IMR-90 (cell line): ENCODE data around the gene TBATA. TPM values are rescaled to one million over a fixed set of nuclear protein-coding genes. Genes with fewer than 3 reads are reported as not detected.

ENCODE experiments used
- ATAC-seq: fragments of 200-7000 bp; cut with Tn5 transposase; 2 replicates; pipeline ENCODE4 v1.9.1; 2020; ENCODE audit warnings: low read depth, mild to moderate bottlenecking, moderate library complexity
- BruUV-seq: library from RNA; stranded (reverse); fragments of 400-500 nt; replicated peaks from 2 replicates; lab custom pipeline; 2021; lab: Mats Ljungman, UMichigan
- CTCF ChIA-PET: fragments of 300-600 bp; formaldehyde crosslinking; extraction: SDS; loops from one replicate; lab custom pipeline; 2021; ENCODE audit warnings: antibody characterized with exemption; lab: Yijun Ruan, JAX
- POLR2A ChIA-PET: fragments of 300-600 bp; sonication (Branson Sonifier 250); formaldehyde crosslinking; loops from one replicate; lab custom pipeline; 2022; ENCODE audit warnings: antibody characterized with exemption; ENCODE audit not compliant: unreplicated experiment; lab: Charles Lee
- DNase-seq: peaks from one replicate; pipeline ENCODE4 v3.0.0; 2013
- H2AFZ ChIP-seq: replicated peaks from 2 replicates; pipeline ENCODE3; 2013; ENCODE audit warnings: low read length, mild to moderate bottlenecking; ENCODE audit not compliant: poor library complexity
- H2AK5ac ChIP-seq: 2 replicates; pipeline ENCODE4 v1.6.1; 2013; ENCODE audit warnings: low read depth, low read length, inconsistent platforms
- H2AK9ac ChIP-seq: replicated peaks from 2 replicates; pipeline ENCODE3; 2013; ENCODE audit warnings: mild to moderate bottlenecking, low read depth, low read length, moderate library complexity; ENCODE audit not compliant: poor library complexity
- H2BK120ac ChIP-seq: 2 replicates; pipeline ENCODE4 v1.6.1; 2013; ENCODE audit warnings: low read depth, low read length, inconsistent platforms
- H2BK15ac ChIP-seq: 3 replicates; pipeline ENCODE4 v1.6.1; 2013; ENCODE audit warnings: low read depth, low read length, inconsistent platforms
- H2BK20ac ChIP-seq: 2 replicates; pipeline ENCODE4 v1.6.1; 2013; ENCODE audit warnings: low read depth, mild to moderate bottlenecking, inconsistent platforms, low read length, moderate library complexity
- H2BK5ac ChIP-seq: 2 replicates; pipeline ENCODE4 v1.6.1; 2013; ENCODE audit warnings: mild to moderate bottlenecking, low read depth, low read length, inconsistent platforms; ENCODE audit not compliant: poor library complexity, severe bottlenecking
- H3K14ac ChIP-seq: replicated peaks from 2 replicates; pipeline ENCODE4 v1.6.1; 2013; ENCODE audit warnings: low read depth, low read length, inconsistent platforms
- H3K18ac ChIP-seq: 2 replicates; pipeline ENCODE4 v1.6.1; 2013; ENCODE audit warnings: low read depth, low read length, control low read depth
- H3K23ac ChIP-seq: 2 replicates; pipeline ENCODE4 v1.6.1; 2013; ENCODE audit warnings: low read depth, low read length, inconsistent platforms
- H3K27ac ChIP-seq: 2 replicates; pipeline ENCODE4 v1.5.1; 2013; ENCODE audit warnings: mild to moderate bottlenecking, control low read depth, low read length; ENCODE audit not compliant: insufficient read depth
- H3K27me3 ChIP-seq: 2 replicates; pipeline ENCODE4 v1.6.1; 2013; ENCODE audit warnings: low read length; ENCODE audit not compliant: control insufficient read depth, insufficient read depth
- H3K36me3 ChIP-seq: 2 replicates; pipeline ENCODE4 v1.6.1; 2013; ENCODE audit warnings: low read length, mixed read lengths; ENCODE audit not compliant: control insufficient read depth, insufficient read depth
- H3K4ac ChIP-seq: 2 replicates; pipeline ENCODE4 v1.6.1; 2013; ENCODE audit warnings: low read depth, low read length, inconsistent platforms
- H3K4me1 ChIP-seq: 2 replicates; pipeline ENCODE4 v1.6.1; 2013; ENCODE audit warnings: low read length, mixed read lengths; ENCODE audit not compliant: control insufficient read depth, insufficient read depth
- H3K4me2 ChIP-seq: 2 replicates; pipeline ENCODE4 v1.6.1; 2013; ENCODE audit warnings: low read depth, mild to moderate bottlenecking, control low read depth, low read length, moderate library complexity
- H3K4me3 ChIP-seq: 2 replicates; pipeline ENCODE4 v1.5.1; 2013; ENCODE audit warnings: low read depth, mild to moderate bottlenecking, control low read depth, low read length, moderate library complexity; ENCODE audit not compliant: insufficient read depth
- H3K56ac ChIP-seq: 2 replicates; pipeline ENCODE4 v1.6.1; 2013; ENCODE audit warnings: low read length, inconsistent platforms; ENCODE audit not compliant: insufficient read depth; ENCODE audit errors: extremely low read depth
- H3K79me1 ChIP-seq, 2 experiments: 2 replicates each; pipeline ENCODE4 v1.6.1; 2013; ENCODE audit warnings: low read length in 2 of 2, inconsistent platforms in 1 of 2, low read depth in 1 of 2
- H3K9ac ChIP-seq: 2 replicates; pipeline ENCODE4 v1.6.1; 2013; ENCODE audit warnings: low read depth, low read length, control low read depth
- H3K9me1 ChIP-seq: 2 replicates; pipeline ENCODE4 v1.6.1; 2013; ENCODE audit warnings: low read length, inconsistent platforms; ENCODE audit not compliant: insufficient read depth
- H3K9me3 ChIP-seq: 2 replicates; pipeline ENCODE4 v1.6.1; 2013; ENCODE audit warnings: low read length; ENCODE audit not compliant: control insufficient read depth, insufficient read depth
- H4K20me1 ChIP-seq: 2 replicates; pipeline ENCODE4 v1.6.1; 2013; ENCODE audit warnings: low read length, inconsistent platforms; ENCODE audit not compliant: insufficient read depth
- H4K5ac ChIP-seq: 2 replicates; pipeline ENCODE4 v1.6.1; 2013; ENCODE audit warnings: mild to moderate bottlenecking, low read depth, low read length, control low read depth
- H4K8ac ChIP-seq, 2 experiments: 2 replicates each; pipeline ENCODE4 v1.6.1; 2013; ENCODE audit warnings: low read depth in 2 of 2, low read length in 2 of 2, control low read depth in 1 of 2, inconsistent platforms in 1 of 2
- H4K91ac ChIP-seq: 2 replicates; pipeline ENCODE4 v1.6.1; 2013; ENCODE audit warnings: low read depth, low read length, inconsistent platforms; ENCODE audit not compliant: insufficient read depth
- CTCF ChIP-seq: conservative IDR thresholded peaks from 2 replicates; pipeline ENCODE4 v1.5.1; 2012; ENCODE audit warnings: mild to moderate bottlenecking, low read depth, low read length, improper control_type of control experiment
- MAFK ChIP-seq: IDR thresholded peaks from 2 replicates; pipeline ENCODE4 v1.6.1; 2012; ENCODE audit warnings: low read depth, low read length, improper control_type of control experiment
- MAZ ChIP-seq: IDR thresholded peaks from 2 replicates; pipeline ENCODE4 v1.6.1; 2012; ENCODE audit warnings: low read depth, mild to moderate bottlenecking, low read length, improper control_type of control experiment, moderate library complexity, borderline replicate concordance
- NFE2L2 ChIP-seq: fragments of 150-350 bp; IDR thresholded peaks from 2 replicates; pipeline ENCODE4 v1.6.1; 2016; ENCODE audit warnings: low read depth, mild to moderate bottlenecking, low read length
- POLR2A ChIP-seq: IDR thresholded peaks from 2 replicates; pipeline ENCODE4 v1.6.1; 2012; ENCODE audit warnings: mild to moderate bottlenecking, low read depth, low read length
- RCOR1 ChIP-seq: IDR thresholded peaks from 2 replicates; pipeline ENCODE4 v1.6.1; 2012; ENCODE audit warnings: mild to moderate bottlenecking, low read length, improper control_type of control experiment; ENCODE audit not compliant: insufficient replicate concordance
- RFX5 ChIP-seq: IDR thresholded peaks from 2 replicates; pipeline ENCODE4 v1.8.0; 2012; ENCODE audit warnings: low read depth, mild to moderate bottlenecking, low read length, moderate library complexity
- USF2 ChIP-seq: fragments of 150-350 bp; IDR thresholded peaks from 2 replicates; pipeline ENCODE4 v1.6.1; 2017; ENCODE audit warnings: mild to moderate bottlenecking, antibody characterized with exemption, low read length, low read depth
- WGBS, 2 experiments: methylation state at CpG; one replicate each; pipeline versions ENCODE4 v1.1.5 to v1.1.7; 2013; ENCODE audit warnings: missing lambda C conversion rate in 2 of 2; ENCODE audit not compliant: insufficient read length in 1 of 2; ENCODE audit errors: extremely low coverage in 2 of 2; 5-methylcytosine and 5-hydroxymethylcytosine counted together
- dilution Hi-C: fragments of 300-500 bp; cut with HindIII; formaldehyde crosslinking; loops from one replicate; pipeline ENCODE4 v1.14.3; 2018; ENCODE audit warnings: low sequenced_read_pairs; ENCODE audit not compliant: unreplicated experiment
- in situ Hi-C: fragments of 300-500 bp; cut with MboI; formaldehyde crosslinking; loops from 3 replicates; pipeline ENCODE4 v1.14.3; 2019; ENCODE audit warnings: low sequenced_read_pairs, inconsistent platforms, mixed read lengths
- intact Hi-C: fragments of 100-400 bp; cut with micrococcal nuclease; formaldehyde crosslinking; loops from 2 replicates; pipeline ENCODE4 v1.10.0; 2022
- polyA plus RNA-seq, 3 experiments: library from polyadenylated mRNA; depleted of rRNA; stranded (reverse); fragments of >200 nt; gene quantifications; 2 replicates each; pipeline ENCODE4 v1.2.3, GENCODE V29; 2012; ENCODE audit warnings: low replicate concordance in 1 of 3
- total RNA-seq: library from RNA; depleted of rRNA; stranded (reverse); fragments of >200 nt; gene quantifications from 2 replicates; pipeline ENCODE4 v1.2.3, GENCODE V29; 2012

The TBATA gene
- total and polyA plus RNA-seq, 2 of the 4 experiments (the other 2 are of a cell fraction) = not detected

- Histone ChIP-seq H3K9me1 (no peaks in the 10 kb centered on the region), H3K36me3 (no peaks in the 10 kb centered on the region), H3K27me3 (peaks cover 20% of the 10 kb centered on the region), H2BK20ac (no peak overlapping the region), H3K4me1 (no peaks in the 10 kb centered on the region), H3K4ac (no peak overlapping the region), H3K79me1 (no peaks in the 10 kb centered on the region), H3K14ac (no peak overlapping the region), H3K9me3 (no peaks in the 10 kb centered on the region), H3K9ac (no peak overlapping the region), H3K27ac (no peak overlapping the region), H3K4me3 (no peak overlapping the region), H2BK120ac (no peak overlapping the region), H2BK15ac (no peak overlapping the region), H3K56ac (no peak overlapping the region), H4K8ac (no peak overlapping the region), H3K4me2 (no peak overlapping the region), H3K18ac (no peak overlapping the region), H2AK9ac (no peak overlapping the region), H2AK5ac (no peak overlapping the region), H2AFZ (no peak overlapping the region), H4K91ac (no peak overlapping the region), H4K5ac (no peak overlapping the region), H2BK5ac (no peak overlapping the region), H4K20me1 (no peaks in the 10 kb centered on the region), H3K23ac (no peak overlapping the region)
- POLR2A ChIA-PET = no interaction called here
- no TSS peak for BruUV-seq
- intact Hi-C loops (no loop called here), dilution Hi-C loops (no loop called here), in situ Hi-C loops (no loop called here)
- ATAC-seq (no peak; the same call in 1 of the 2 replicates), DNase-seq (no peak)
- TF ChIP-seq RCOR1 (no peak), RFX5 (no peak), CTCF (no peak), NFE2L2 (no peak), MAFK (no peak), MAZ (no peak), POLR2A (no peak), USF2 (no peak)
- WGBS, 2 experiments = no CpG with 5 or more reads among the region's 3 CpGs
- CTCF ChIA-PET = interaction anchor here (1.5 kb wide), 1 partner anchor 12 kb away, joined by 4 read pairs; no protein-coding TSS in a partner anchor
Measured at GRCh38 chr10:70805619-70806215, 20.5 kb upstream of the TBATA start.
